Right forelimb (tissue), 1 donor: ENCODE results near the gene LSAMP.
A peak's percentile ranks its signal among the peaks of the same experiment; 100 is the strongest.
"Not testable (repeated sequence)": the region's sequence is repeated elsewhere in the genome, so short reads cannot be mapped to it uniquely, and the experiment has no call there.

Experiments
- DNase-seq: peaks from one replicate; pipeline ENCODE4 v3.0.0-alpha.2; 2018

Gene LSAMP

DNA sequence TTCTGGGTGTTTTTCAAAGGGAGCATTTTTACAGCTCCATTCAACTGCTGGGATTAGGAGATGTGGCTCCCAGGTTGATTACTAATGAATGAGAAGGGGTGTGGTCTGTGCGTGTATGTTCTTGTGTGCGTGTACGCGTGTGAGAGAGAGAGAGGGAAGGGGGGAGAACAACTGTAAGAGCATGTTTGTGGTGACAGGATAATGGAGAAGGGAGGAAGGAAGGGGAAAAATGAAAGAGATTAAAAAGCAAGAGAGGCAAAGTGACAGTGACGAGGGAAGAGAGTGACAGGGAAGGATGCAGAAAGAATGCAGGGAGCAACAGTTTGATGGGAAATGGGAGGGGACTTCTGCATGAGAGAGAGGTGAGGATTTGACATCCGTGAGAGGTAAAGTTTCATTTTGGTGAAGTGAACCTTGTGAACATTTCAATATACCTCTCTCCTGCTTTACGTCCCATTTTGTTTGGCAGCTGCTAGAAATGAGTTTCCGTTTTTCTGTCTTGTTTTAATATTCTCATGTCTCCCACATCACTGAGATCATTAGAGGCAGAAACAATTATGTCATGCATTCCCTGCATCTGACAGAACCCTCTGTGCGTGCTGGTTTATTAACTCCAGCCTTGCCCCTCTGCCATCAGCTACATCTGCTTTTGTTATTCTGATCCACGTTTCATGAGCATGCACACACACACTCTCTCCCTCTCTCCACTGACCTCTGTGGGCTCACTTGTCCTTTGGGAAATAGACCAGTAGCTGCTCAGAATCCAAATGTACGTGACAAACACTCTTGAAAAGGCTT is 660.3 kb downstream of the LSAMP start:
- DNase-seq = no peak

- peak; percentile 94 for DNase-seq
These were observed 661.1 kb downstream of the LSAMP start for GRCh38 chr3:115783938-115784738.

GRCh38 chr3:115783426-115783825 is 661.9 kb downstream of the LSAMP start:
- DNase-seq = not testable (repeated sequence)

DNA sequence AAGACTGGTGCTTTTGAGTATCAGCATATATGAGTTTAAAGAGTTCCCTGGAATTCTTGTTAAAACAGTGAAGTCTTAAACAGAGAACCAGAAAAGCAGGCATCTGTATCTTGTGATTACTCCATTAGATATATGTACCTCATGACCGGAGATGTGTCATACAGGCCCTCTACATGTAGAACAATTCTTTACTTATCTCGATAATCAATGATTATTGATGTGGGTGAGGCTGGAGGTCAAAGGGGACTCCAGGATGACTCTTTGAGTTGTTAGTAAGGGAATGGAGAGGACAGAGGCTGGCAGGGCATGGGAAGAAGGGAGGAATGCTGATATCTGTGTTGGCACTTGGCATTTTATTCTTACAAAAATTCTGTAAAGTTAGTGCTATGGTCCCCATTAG is 666.3 kb downstream of the LSAMP start:
- DNase-seq = no peak

GRCh38 chr3:115772951-115773350 is 672.3 kb downstream of the LSAMP start:
- DNase-seq = no peak

GRCh38 chr3:115768661-115769060 is 676.6 kb downstream of the LSAMP start:
- DNase-seq = no peak

- DNase-seq = no peak
These were observed 678.5 kb downstream of the LSAMP start for GRCh38 chr3:115766587-115767482.

GRCh38 chr3:115761927-115762305 is 683.4 kb downstream of the LSAMP start:
- no peak for DNase-seq

GRCh38 chr3:115760716-115761115 is 684.6 kb downstream of the LSAMP start:
- DNase-seq = no peak

DNA sequence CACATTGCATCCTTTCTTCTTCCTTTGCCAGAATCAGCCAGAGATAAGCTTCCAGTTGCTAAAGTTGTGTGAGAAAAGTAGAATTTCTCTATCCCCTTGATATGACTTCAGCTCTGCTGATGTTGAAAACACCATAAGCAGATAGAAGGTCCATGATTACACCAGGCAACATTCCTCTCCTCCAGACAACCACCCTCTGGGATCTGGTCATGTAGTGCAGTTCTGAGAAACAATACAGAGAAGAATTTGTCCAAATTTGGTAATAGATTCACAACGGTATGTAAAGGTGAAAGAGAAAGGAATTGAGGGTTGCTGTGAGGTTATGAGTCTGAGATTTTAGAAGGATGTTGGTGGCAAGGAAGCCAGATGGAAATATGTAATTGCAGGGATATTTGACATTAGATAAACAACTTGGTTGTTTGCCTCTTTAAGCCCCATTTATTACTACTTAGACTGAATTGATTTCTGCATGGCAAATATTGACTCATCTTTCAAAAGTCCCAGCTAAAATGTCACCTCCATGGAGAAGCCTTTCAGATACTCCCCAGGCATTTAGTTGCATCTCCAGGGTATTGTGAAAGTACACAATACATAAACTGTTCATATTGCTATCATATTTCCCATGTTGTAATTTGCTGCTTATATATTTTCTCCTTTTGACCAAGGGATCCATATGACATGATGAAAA is 687.1 kb downstream of the LSAMP start:
- DNase-seq = no peak

- not testable (repeated sequence) for DNase-seq
These were observed 692.3 kb downstream of the LSAMP start for GRCh38 chr3:115752978-115753377.
